ENCODE results near the gene CXCL11. TPM values are rescaled to one million over a fixed set of nuclear protein-coding genes. Genes with fewer than 3 reads are reported as not detected.

CXCL11 gene
- total RNA-seq, 1 donor from 2014 or later: not detected

DNA sequence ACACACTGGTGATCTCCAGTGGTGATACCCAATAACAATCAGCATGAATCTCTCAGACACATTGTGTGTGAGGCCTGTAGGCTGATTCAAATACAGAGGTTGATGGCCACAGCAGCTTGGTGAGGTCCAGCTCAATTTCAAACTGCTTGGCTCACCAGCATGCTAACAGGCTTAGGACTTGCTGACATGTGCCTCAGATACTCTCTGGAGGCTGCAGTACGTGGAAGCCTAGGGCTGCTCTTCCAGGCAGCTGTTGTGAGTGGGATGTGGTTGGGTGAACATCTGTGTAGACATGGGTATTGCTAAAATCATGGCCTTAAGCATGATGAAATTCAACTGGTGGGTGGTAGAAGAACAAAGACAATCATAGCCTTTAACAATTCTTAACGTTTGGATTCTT, 32.8 kb downstream of the CXCL11 start:
- no peaks in the 10 kb centered on the region for H3K36me3 Mint-ChIP-seq

DNA sequence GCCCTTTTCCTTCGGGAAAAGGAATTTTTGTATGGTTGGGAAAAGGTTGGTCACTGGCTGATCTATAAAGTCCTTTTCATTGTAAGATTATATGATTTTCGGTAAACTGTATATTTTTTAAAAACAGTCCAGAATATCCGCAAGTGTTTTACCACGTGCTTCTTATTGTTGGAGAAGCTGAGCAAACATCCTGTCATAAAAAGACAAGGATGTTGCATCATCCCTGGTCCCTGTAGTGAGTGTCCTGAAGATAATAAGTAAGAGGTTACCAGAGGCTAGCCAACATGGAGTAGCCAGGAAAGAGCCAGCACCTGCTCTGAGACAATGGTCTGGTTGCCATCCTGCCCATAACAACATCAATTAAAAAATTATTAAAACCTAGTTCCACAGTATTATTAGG, 33.7 kb downstream of the CXCL11 start:
- Histone ChIP-seq H3K9me3 (ENCODE audit: low read depth) (no peaks in the 10 kb centered on the region), H3K4me2 (no peak overlapping the region), H3K79me2 (ENCODE audit: low read depth) (no peaks in the 10 kb centered on the region), H2AFZ (replicated peaks) (no peak overlapping the region), H3K27me3 (no peaks in the 10 kb centered on the region), H3F3A (ENCODE audit: low read depth) (no peaks in the 10 kb centered on the region), H3K36me3 (no peaks in the 10 kb centered on the region), H3K27ac (no peak overlapping the region), H3K9ac (no peak overlapping the region), H3K4me3 (no peak overlapping the region), H4K20me1 (ENCODE audit: low read depth) (no peaks in the 10 kb centered on the region), H3K4me1 (no peaks in the 10 kb centered on the region)
- no peaks in the 10 kb centered on the region for H3K4me1 Mint-ChIP-seq
- H3K27me3 Mint-ChIP-seq (ENCODE audit: insufficient read depth, low read depth): no peaks in the 10 kb centered on the region
- H3K9me3 Mint-ChIP-seq: no peaks in the 10 kb centered on the region
- no peak for DNase-seq (ENCODE audit: low spot score)
- no peak overlapping the region for H3K4me3 Mint-ChIP-seq
- H3K36me3 Mint-ChIP-seq: no peaks in the 10 kb centered on the region
- TF ChIP-seq, protein P1, sequence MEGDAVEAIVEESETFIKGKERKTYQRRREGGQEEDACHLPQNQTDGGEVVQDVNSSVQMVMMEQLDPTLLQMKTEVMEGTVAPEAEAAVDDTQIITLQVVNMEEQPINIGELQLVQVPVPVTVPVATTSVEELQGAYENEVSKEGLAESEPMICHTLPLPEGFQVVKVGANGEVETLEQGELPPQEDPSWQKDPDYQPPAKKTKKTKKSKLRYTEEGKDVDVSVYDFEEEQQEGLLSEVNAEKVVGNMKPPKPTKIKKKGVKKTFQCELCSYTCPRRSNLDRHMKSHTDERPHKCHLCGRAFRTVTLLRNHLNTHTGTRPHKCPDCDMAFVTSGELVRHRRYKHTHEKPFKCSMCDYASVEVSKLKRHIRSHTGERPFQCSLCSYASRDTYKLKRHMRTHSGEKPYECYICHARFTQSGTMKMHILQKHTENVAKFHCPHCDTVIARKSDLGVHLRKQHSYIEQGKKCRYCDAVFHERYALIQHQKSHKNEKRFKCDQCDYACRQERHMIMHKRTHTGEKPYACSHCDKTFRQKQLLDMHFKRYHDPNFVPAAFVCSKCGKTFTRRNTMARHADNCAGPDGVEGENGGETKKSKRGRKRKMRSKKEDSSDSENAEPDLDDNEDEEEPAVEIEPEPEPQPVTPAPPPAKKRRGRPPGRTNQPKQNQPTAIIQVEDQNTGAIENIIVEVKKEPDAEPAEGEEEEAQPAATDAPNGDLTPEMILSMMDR (IDR thresholded peaks at IDR 0.05): no peak
- TF ChIP-seq EZH2 (IDR thresholded peaks at IDR 0.05): no peak
- H3K27ac Mint-ChIP-seq: no peak overlapping the region

More for the DNA sequence above, 32.8 kb downstream of the CXCL11 start:
- H4K20me1 ChIP-seq (ENCODE audit: low read depth): no peaks in the 10 kb centered on the region
- H3K27ac ChIP-seq: no peak overlapping the region
- no peak overlapping the region for H3K9ac ChIP-seq
- no peaks in the 10 kb centered on the region for H3K9me3 ChIP-seq (ENCODE audit: low read depth)
- H3K27me3 ChIP-seq: no peaks in the 10 kb centered on the region
- Mint-ChIP-seq H3K27me3 (ENCODE audit: insufficient read depth, low read depth) (no peaks in the 10 kb centered on the region), H3K9me3 (no peaks in the 10 kb centered on the region), H3K4me3 (no peak overlapping the region), H3K27ac (no peak overlapping the region), H3K4me1 (no peaks in the 10 kb centered on the region)
- no peak for DNase-seq (ENCODE audit: low spot score)
- H3F3A ChIP-seq (ENCODE audit: low read depth): no peaks in the 10 kb centered on the region
- H3K4me3 ChIP-seq: no peak overlapping the region
- H3K36me3 ChIP-seq: no peaks in the 10 kb centered on the region
- peak overlapping the region; percentile 42 for H2AFZ ChIP-seq (replicated peaks)
- no peak for TF ChIP-seq EZH2 (IDR thresholded peaks at IDR 0.05)
- TF ChIP-seq EZH2phosphoT487 (IDR thresholded peaks at IDR 0.05): no peak
- TF ChIP-seq, protein P1 (IDR thresholded peaks at IDR 0.05): no peak
- H3K4me2 ChIP-seq: no peak overlapping the region
- H3K79me2 ChIP-seq (ENCODE audit: low read depth): no peaks in the 10 kb centered on the region
- no peaks in the 10 kb centered on the region for H3K4me1 ChIP-seq

DNA sequence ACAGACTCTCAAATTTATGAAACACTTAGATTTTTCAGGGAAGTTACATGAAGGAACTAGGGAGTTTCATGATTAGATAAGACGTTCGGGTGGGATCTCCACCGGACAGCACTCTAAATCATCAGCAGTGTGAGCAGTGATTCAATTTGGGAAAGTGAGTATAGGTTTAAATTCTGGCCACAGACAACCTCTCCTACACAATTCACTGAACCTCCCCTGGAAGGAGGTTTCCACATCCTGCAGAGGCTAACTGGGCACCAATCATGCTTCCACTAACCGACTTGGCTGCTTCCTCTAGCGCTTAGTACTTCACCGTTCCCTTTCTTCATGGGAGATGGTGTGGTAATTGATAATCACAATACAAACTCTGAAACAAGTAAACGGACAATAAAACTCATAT, 34.2 kb downstream of the CXCL11 start:
- Histone ChIP-seq H3K4me2 (no peak overlapping the region), H3K4me3 (no peak overlapping the region), H3K79me2 (ENCODE audit: low read depth) (no peaks in the 10 kb centered on the region), H3K27ac (no peak overlapping the region), H2AFZ (replicated peaks) (no peak overlapping the region), H3K27me3 (no peaks in the 10 kb centered on the region), H3K36me3 (no peaks in the 10 kb centered on the region), H3K9ac (no peak overlapping the region), H3K9me3 (ENCODE audit: low read depth) (no peaks in the 10 kb centered on the region), H4K20me1 (ENCODE audit: low read depth) (no peaks in the 10 kb centered on the region), H3K4me1 (no peaks in the 10 kb centered on the region), H3F3A (ENCODE audit: low read depth) (no peaks in the 10 kb centered on the region)
- no peak overlapping the region for H3K4me3 Mint-ChIP-seq
- no peaks in the 10 kb centered on the region for H3K36me3 Mint-ChIP-seq
- H3K9me3 Mint-ChIP-seq: no peaks in the 10 kb centered on the region
- no peak for TF ChIP-seq EZH2phosphoT487 (IDR thresholded peaks at IDR 0.05)
- TF ChIP-seq, protein P1 (IDR thresholded peaks at IDR 0.05): no peak
- TF ChIP-seq EZH2 (IDR thresholded peaks at IDR 0.05): no peak
- DNase-seq (ENCODE audit: low spot score): no peak
- no peaks in the 10 kb centered on the region for H3K27me3 Mint-ChIP-seq (ENCODE audit: insufficient read depth, low read depth)
- H3K4me1 Mint-ChIP-seq: no peaks in the 10 kb centered on the region
- H3K27ac Mint-ChIP-seq: no peak overlapping the region
